Loucy (cell line): ENCODE data around the gene PHRF1.

Experiments
- H2AFZ ChIP-seq: fragments of 200-600 bp; sonication (generic); 2 replicates; pipeline ENCODE4 v1.6.0; 2016; ENCODE audit warnings: antibody characterized with exemption, mild to moderate bottlenecking, low read length, moderate library complexity
- H3F3A ChIP-seq: fragments of 200-600 bp; 2 replicates; pipeline ENCODE4 v1.6.0; 2016; ENCODE audit warnings: antibody characterized with exemption, low read depth, mild to moderate bottlenecking
- H3K27me3 ChIP-seq: fragments of 200-600 bp; sonication (generic); 2 replicates; pipeline ENCODE4 v1.6.1; 2014; ENCODE audit warnings: low read length, mild to moderate bottlenecking; ENCODE audit not compliant: insufficient read depth, poor library complexity, severe bottlenecking
- H3K36me3 ChIP-seq: fragments of 200-600 bp; sonication (generic); 2 replicates; pipeline ENCODE4 v1.6.1; 2016; ENCODE audit warnings: low read length; ENCODE audit not compliant: insufficient read depth
- H3K4me1 ChIP-seq: fragments of 200-600 bp; sonication (generic); 2 replicates; pipeline ENCODE4 v1.5.1; 2014; ENCODE audit warnings: low read length, mild to moderate bottlenecking; ENCODE audit not compliant: insufficient read depth, poor library complexity, severe bottlenecking
- H3K4me2 ChIP-seq: fragments of 200-600 bp; sonication (generic); 2 replicates; pipeline ENCODE4 v1.6.0; 2014; ENCODE audit warnings: antibody characterized with exemption, low read length, low read depth, mild to moderate bottlenecking; ENCODE audit not compliant: poor library complexity, severe bottlenecking
- H3K4me3 ChIP-seq: fragments of 200-600 bp; sonication (generic); 2 replicates; pipeline ENCODE4 v1.5.1; 2014; ENCODE audit warnings: low read length, mild to moderate bottlenecking, mixed read lengths; ENCODE audit not compliant: poor library complexity, severe bottlenecking
- H3K79me2 ChIP-seq: fragments of 200-600 bp; sonication (generic); 2 replicates; pipeline ENCODE4 v1.6.1; 2014; ENCODE audit warnings: low read length; ENCODE audit not compliant: insufficient read depth
- H3K9ac ChIP-seq: fragments of 200-600 bp; sonication (generic); 2 replicates; pipeline ENCODE4 v1.6.0; 2014; ENCODE audit warnings: mild to moderate bottlenecking, low read depth, low read length, moderate library complexity; ENCODE audit not compliant: poor library complexity, severe bottlenecking
- H3K9me2 ChIP-seq: fragments of 200-600 bp; sonication (generic); replicated peaks from 2 replicates; pipeline ENCODE4 v1.6.1; 2016; ENCODE audit warnings: low read depth, low read length, mixed read lengths
- H3K9me3 ChIP-seq: fragments of 200-600 bp; sonication (generic); 2 replicates; pipeline ENCODE4 v1.6.1; 2014; ENCODE audit warnings: mild to moderate bottlenecking, antibody characterized with exemption, low read length, low read depth; ENCODE audit not compliant: insufficient read depth
- H4K20me1 ChIP-seq: fragments of 200-600 bp; sonication (generic); 2 replicates; pipeline ENCODE4 v1.6.0; 2014; ENCODE audit warnings: antibody characterized with exemption, low read length, mild to moderate bottlenecking; ENCODE audit not compliant: insufficient read depth, poor library complexity, severe bottlenecking
- EZH2phosphoT487 ChIP-seq: fragments of 200-600 bp; IDR thresholded peaks from 2 replicates; pipeline ENCODE4 v1.6.1; 2018; ENCODE audit warnings: antibody characterized with exemption, mild to moderate bottlenecking, moderate library complexity, borderline replicate concordance
- TF ChIP-seq, protein P1 (sequence below): fragments of 200-600 bp; sonication (generic); conservative IDR thresholded peaks from 2 replicates; pipeline ENCODE4 v1.5.1; 2014; ENCODE audit warnings: mild to moderate bottlenecking, antibody characterized with exemption, low read length

PHRF1 gene

DNA sequence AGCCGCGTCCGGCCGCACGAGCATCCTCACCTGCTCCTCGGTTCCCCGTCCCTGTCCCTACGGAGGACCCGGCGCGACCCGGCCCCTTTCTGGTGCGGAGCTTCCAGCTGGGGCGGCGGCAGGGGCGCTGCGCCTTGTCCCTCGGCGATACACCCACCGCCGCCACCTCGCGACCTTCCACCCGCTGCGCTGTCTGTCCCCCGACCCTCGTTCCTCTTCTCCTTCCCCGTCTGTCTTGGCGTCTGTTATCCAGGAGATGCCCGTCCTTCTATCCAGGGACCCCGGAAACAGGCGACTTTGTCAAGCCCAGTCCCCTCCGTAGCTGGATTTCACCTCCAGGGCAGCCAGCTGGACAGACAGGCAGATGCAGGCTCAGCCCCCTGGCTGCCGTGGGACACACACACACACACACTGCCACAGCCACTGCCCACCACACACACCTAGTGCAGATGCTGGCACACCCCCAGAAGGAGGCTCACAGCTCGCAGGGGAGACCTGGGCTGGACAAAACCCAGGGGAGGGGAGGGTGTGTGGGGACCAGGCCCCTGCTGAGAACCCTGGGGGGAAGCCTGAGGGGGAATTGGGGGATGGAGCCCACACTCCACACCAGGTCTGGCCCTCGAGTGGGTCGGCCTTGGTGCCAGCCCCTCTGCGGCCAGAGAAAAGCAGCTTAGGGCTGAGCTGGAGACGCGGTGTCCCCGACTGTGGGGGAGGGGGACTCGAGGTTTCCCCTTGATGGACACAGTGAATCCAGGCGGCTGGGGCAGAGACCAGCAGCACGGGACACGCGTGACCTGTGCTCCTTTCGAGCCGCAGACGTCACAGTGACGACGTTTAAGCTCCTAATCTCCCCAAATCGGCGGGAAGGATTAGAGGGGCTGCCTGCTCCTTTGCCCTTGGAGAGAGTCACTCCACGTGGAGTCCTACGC is 61.6 kb downstream of the PHRF1 start:
- H3K9me2 ChIP-seq = no peaks in the 10 kb centered on the region
- no peaks in the 10 kb centered on the region; the same call in 1 of the 2 replicates for H3K36me3 ChIP-seq
- H3F3A ChIP-seq = no peaks in the 10 kb centered on the region
- no peaks in the 10 kb centered on the region for H3K79me2 ChIP-seq
- no peaks in the 10 kb centered on the region for H3K4me1 ChIP-seq
- H3K9ac ChIP-seq = no peak overlapping the region
- H3K27me3 ChIP-seq = no peaks in the 10 kb centered on the region
- no peak overlapping the region for H3K4me2 ChIP-seq
- no peak overlapping the region for H3K4me3 ChIP-seq
- H3K9me3 ChIP-seq = no peaks in the 10 kb centered on the region
- TF ChIP-seq EZH2phosphoT487 = no peak
- TF ChIP-seq, protein P1, sequence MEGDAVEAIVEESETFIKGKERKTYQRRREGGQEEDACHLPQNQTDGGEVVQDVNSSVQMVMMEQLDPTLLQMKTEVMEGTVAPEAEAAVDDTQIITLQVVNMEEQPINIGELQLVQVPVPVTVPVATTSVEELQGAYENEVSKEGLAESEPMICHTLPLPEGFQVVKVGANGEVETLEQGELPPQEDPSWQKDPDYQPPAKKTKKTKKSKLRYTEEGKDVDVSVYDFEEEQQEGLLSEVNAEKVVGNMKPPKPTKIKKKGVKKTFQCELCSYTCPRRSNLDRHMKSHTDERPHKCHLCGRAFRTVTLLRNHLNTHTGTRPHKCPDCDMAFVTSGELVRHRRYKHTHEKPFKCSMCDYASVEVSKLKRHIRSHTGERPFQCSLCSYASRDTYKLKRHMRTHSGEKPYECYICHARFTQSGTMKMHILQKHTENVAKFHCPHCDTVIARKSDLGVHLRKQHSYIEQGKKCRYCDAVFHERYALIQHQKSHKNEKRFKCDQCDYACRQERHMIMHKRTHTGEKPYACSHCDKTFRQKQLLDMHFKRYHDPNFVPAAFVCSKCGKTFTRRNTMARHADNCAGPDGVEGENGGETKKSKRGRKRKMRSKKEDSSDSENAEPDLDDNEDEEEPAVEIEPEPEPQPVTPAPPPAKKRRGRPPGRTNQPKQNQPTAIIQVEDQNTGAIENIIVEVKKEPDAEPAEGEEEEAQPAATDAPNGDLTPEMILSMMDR = no peak
- no peaks in the 10 kb centered on the region for H4K20me1 ChIP-seq
- no peak overlapping the region for H2AFZ ChIP-seq

DNA sequence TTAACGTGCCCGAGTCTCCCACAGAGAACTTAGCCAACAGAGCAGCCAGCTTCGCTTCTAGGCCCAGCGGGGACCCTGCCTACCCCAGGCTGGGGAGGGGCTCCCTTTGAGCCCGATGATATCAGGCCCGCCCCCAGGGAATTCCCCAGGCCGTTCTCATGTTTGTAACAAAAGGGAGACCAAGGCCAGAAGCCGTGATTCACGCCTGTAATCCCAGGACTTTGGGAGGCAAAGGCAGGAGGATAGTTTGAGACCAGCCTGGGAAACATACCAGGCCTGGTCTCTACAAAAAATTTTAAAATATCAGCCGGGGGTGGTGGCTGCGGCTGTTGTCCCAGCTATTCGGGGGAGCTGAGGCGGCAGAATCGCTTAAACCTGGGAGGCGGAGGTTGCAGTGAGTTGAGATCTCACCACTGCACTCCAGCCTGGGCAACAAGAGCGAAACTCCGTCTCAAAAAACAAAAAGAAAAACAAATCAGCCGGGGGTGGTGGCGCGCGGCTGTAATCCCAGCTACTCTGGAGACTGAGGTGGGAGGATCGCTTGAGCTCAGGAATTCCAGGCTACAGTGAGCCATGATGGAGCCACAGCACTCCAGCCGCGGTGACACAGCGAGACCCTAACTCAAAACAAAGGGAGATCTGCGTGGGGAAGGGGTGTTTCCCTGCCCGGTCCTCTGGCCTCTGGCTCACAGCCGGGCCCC is 62.5 kb downstream of the PHRF1 start:
- no peak overlapping the region for H3K4me2 ChIP-seq
- no peaks in the 10 kb centered on the region for H3F3A ChIP-seq
- no peak overlapping the region for H3K9ac ChIP-seq

DNA sequence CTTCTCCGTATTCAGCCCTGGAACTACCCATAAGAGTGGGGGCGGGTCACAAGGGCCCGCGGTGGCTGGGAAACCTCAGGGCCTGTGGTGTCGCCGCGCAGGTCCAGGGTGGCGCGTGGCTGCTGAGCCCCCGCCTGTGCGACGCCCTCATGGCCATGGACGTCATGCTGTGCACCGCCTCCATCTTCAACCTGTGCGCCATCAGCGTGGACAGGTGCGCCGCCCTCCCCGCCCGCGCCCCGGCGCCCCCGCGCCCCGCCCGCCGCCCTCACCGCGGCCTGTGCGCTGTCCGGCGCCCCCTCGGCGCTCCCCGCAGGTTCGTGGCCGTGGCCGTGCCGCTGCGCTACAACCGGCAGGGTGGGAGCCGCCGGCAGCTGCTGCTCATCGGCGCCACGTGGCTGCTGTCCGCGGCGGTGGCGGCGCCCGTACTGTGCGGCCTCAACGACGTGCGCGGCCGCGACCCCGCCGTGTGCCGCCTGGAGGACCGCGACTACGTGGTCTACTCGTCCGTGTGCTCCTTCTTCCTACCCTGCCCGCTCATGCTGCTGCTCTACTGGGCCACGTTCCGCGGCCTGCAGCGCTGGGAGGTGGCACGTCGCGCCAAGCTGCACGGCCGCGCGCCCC is 63.2 kb downstream of the PHRF1 start:
- no peak overlapping the region for H2AFZ ChIP-seq
- H3K27me3 ChIP-seq = no peaks in the 10 kb centered on the region
- H3K4me3 ChIP-seq = no peak overlapping the region
- H3K9me2 ChIP-seq = no peaks in the 10 kb centered on the region
- no peaks in the 10 kb centered on the region for H3K79me2 ChIP-seq
- H3F3A ChIP-seq = no peaks in the 10 kb centered on the region
- H3K4me1 ChIP-seq = no peaks in the 10 kb centered on the region
- peaks cover 6% of the 10 kb centered on the region; the same call in 1 of the 2 replicates for H3K36me3 ChIP-seq
- TF ChIP-seq EZH2phosphoT487 = no peak
- TF ChIP-seq, protein P1 = no peak
- no peaks in the 10 kb centered on the region for H4K20me1 ChIP-seq
- H3K9ac ChIP-seq = no peak overlapping the region
- no peak overlapping the region for H3K4me2 ChIP-seq
- no peaks in the 10 kb centered on the region for H3K9me3 ChIP-seq

More for the DNA sequence above, 62.5 kb downstream of the PHRF1 start:
- no peak overlapping the region for H2AFZ ChIP-seq
- H3K4me3 ChIP-seq = no peak overlapping the region
- TF ChIP-seq, protein P1 = no peak
- no peak for TF ChIP-seq EZH2phosphoT487
- H3K36me3 ChIP-seq = no peaks in the 10 kb centered on the region; the same call in 1 of the 2 replicates
- no peaks in the 10 kb centered on the region for H3K9me3 ChIP-seq
- no peaks in the 10 kb centered on the region for H4K20me1 ChIP-seq
- no peaks in the 10 kb centered on the region for H3K4me1 ChIP-seq
- no peaks in the 10 kb centered on the region for H3K79me2 ChIP-seq
- H3K27me3 ChIP-seq = no peaks in the 10 kb centered on the region
- no peaks in the 10 kb centered on the region for H3K9me2 ChIP-seq
